ENCODE measurements around the gene STAB2. TPM values are rescaled to one million over a fixed set of nuclear protein-coding genes. Genes with fewer than 3 reads are reported as not detected.

The STAB2 gene
- polyA plus RNA-seq, 3 donors = not detected

GRCh38 chr12:103736572-103736971 lies 149.5 kb downstream of the STAB2 start:
- no peak overlapping the region for H3K4me2 ChIP-seq (replicated peaks; ENCODE audit: extremely low read depth, low read length, poor library complexity, severe bottlenecking)
- no peak overlapping the region for H2AFZ ChIP-seq (ENCODE audit: insufficient read depth, low read depth, low read length, poor library complexity, severe bottlenecking)
- 100% methylated on average over 1 of the region's 1 CpG for WGBS (ENCODE audit: insufficient coverage)
- H4K20me1 ChIP-seq (ENCODE audit: insufficient read depth, low read length) = no peaks in the 10 kb centered on the region
- Mint-ChIP-seq H3K27ac (no peak overlapping the region), H3K4me3 (no peak overlapping the region), H3K27me3 (ENCODE audit: low read depth in 3 of 3) (peaks cover 0 to 12% (median 7%) of the 10 kb centered on the region in 3 donors), H3K9me3 (peaks cover 2 to 12% (median 6%) of the 10 kb centered on the region in 7 donors), H3K4me1 (no peaks in the 10 kb centered on the region), H3K36me3 (no peaks in the 10 kb centered on the region)
- no peak overlapping the region for H3K4me3 ChIP-seq (replicated peaks in 1 of 3; ENCODE audit: low read depth in 2 of 3, low read length in 3 of 3)
- no peaks in the 10 kb centered on the region for H3K79me2 ChIP-seq (ENCODE audit: insufficient read depth, low read length)
- no peaks in the 10 kb centered on the region for H3K27me3 ChIP-seq (ENCODE audit: control insufficient read depth in 2 of 2, insufficient read depth in 2 of 2, low read length in 2 of 2)
- no peaks in the 10 kb centered on the region for H3K36me3 ChIP-seq (replicated peaks in 1 of 2; ENCODE audit: control insufficient read depth in 1 of 2, insufficient read depth in 2 of 2, low read length in 2 of 2)
- no peak for TF ChIP-seq CTCF (IDR thresholded peaks at IDR 0.05)
- no peak overlapping the region for H3K9ac ChIP-seq (ENCODE audit: insufficient read depth, low read length, poor library complexity, severe bottlenecking)
- no peak for DNase-seq
- H3K9me3 ChIP-seq (replicated peaks in 1 of 2; ENCODE audit: control insufficient read depth in 1 of 2, insufficient read depth in 1 of 2, low read length in 2 of 2) = peaks cover 0 to under 1% of the 10 kb centered on the region in 2 donors
- intact Hi-C loops (cut with micrococcal nuclease) = no loop called here
- no peak overlapping the region for H3K27ac ChIP-seq (ENCODE audit: low read depth in 1 of 2, low read length in 2 of 2)
- no peaks in the 10 kb centered on the region for H3K4me1 ChIP-seq (ENCODE audit: control insufficient read depth in 1 of 2, insufficient read depth in 2 of 2, low read length in 2 of 2)

GRCh38 chr12:103737881-103738280 lies 150.8 kb downstream of the STAB2 start:
- H3K27ac Mint-ChIP-seq = no peak overlapping the region

More at GRCh38 chr12:103737881-103738280, 150.8 kb downstream of the STAB2 start:
- H3K4me1 Mint-ChIP-seq = no peaks in the 10 kb centered on the region
- H3K36me3 ChIP-seq (replicated peaks in 1 of 2; ENCODE audit: control insufficient read depth in 1 of 2, insufficient read depth in 2 of 2, low read length in 2 of 2) = no peaks in the 10 kb centered on the region
- no peak overlapping the region for H2AFZ ChIP-seq (ENCODE audit: insufficient read depth, low read depth, low read length, poor library complexity, severe bottlenecking)
- H3K4me3 Mint-ChIP-seq = no peak overlapping the region
- no peaks in the 10 kb centered on the region for H3K4me1 ChIP-seq (ENCODE audit: control insufficient read depth in 1 of 2, insufficient read depth in 2 of 2, low read length in 2 of 2)
- no peaks in the 10 kb centered on the region for H3K9me3 ChIP-seq (replicated peaks in 1 of 2; ENCODE audit: control insufficient read depth in 1 of 2, insufficient read depth in 1 of 2, low read length in 2 of 2)
- H3K36me3 Mint-ChIP-seq = no peaks in the 10 kb centered on the region
- H3K4me3 ChIP-seq (replicated peaks in 1 of 3; ENCODE audit: low read depth in 2 of 3, low read length in 3 of 3) = no peak overlapping the region
- no peak for DNase-seq
- no peaks in the 10 kb centered on the region for H4K20me1 ChIP-seq (ENCODE audit: insufficient read depth, low read length)
- intact Hi-C loops (cut with micrococcal nuclease) = no loop called here
- no peak overlapping the region for H3K9ac ChIP-seq (ENCODE audit: insufficient read depth, low read length, poor library complexity, severe bottlenecking)
- no peaks in the 10 kb centered on the region for H3K79me2 ChIP-seq (ENCODE audit: insufficient read depth, low read length)
- H3K27me3 Mint-ChIP-seq (ENCODE audit: low read depth in 3 of 3) = peaks cover 0 to 8% (median 5%) of the 10 kb centered on the region in 3 donors
- H3K9me3 Mint-ChIP-seq = peaks cover 0 to 6% (median 0%) of the 10 kb centered on the region in 7 donors
- no CpG with 5 or more reads among the region's 1 CpG for WGBS (ENCODE audit: insufficient coverage)
- no peak overlapping the region for H3K27ac ChIP-seq (ENCODE audit: low read depth in 1 of 2, low read length in 2 of 2)
- H3K4me2 ChIP-seq (replicated peaks; ENCODE audit: extremely low read depth, low read length, poor library complexity, severe bottlenecking) = no peak overlapping the region
- no peak for TF ChIP-seq CTCF (IDR thresholded peaks at IDR 0.05)
- H3K27me3 ChIP-seq (ENCODE audit: control insufficient read depth in 2 of 2, insufficient read depth in 2 of 2, low read length in 2 of 2) = no peaks in the 10 kb centered on the region

Measured in CD14-positive monocyte (primary cell).